Measurements from ENCODE around the gene PRKCH. TPM values are rescaled to one million over a fixed set of nuclear protein-coding genes. Genes with fewer than 3 reads are reported as not detected.

Gene PRKCH
- polyA plus RNA-seq, 3 donors, result 3.6 to 6.2 (median 5.4) TPM

- no peak overlapping the region for H3K9ac ChIP-seq (ENCODE audit: insufficient read depth, low read length, poor library complexity, severe bottlenecking)
- Mint-ChIP-seq H3K9me3 (no peaks in the 10 kb centered on the region), H3K36me3 (peaks cover 14 to 17% of the 10 kb centered on the region in 2 donors), H3K4me1 (peaks cover 25% of the 10 kb centered on the region), H3K4me3 (no peak overlapping the region), H3K27ac (no peak overlapping the region), H3K27me3 (ENCODE audit: low read depth in 3 of 3) (peaks cover under 1 to 3% (median 1%) of the 10 kb centered on the region in 3 donors)
- no peaks in the 10 kb centered on the region for H4K20me1 ChIP-seq (ENCODE audit: insufficient read depth, low read length)
- H2AFZ ChIP-seq (ENCODE audit: insufficient read depth, low read depth, low read length, poor library complexity, severe bottlenecking), result no peak overlapping the region
- no peak for TF ChIP-seq CTCF (IDR thresholded peaks at IDR 0.05)
- H3K36me3 ChIP-seq (replicated peaks in 1 of 2; ENCODE audit: control insufficient read depth in 1 of 2, insufficient read depth in 2 of 2, low read length in 2 of 2), result no peaks in the 10 kb centered on the region
- no peaks in the 10 kb centered on the region for H3K9me3 ChIP-seq (replicated peaks in 1 of 2; ENCODE audit: control insufficient read depth in 1 of 2, insufficient read depth in 1 of 2, low read length in 2 of 2)
- DNase-seq, result no peak
- no peak overlapping the region for H3K4me2 ChIP-seq (replicated peaks; ENCODE audit: extremely low read depth, low read length, poor library complexity, severe bottlenecking)
- H3K27me3 ChIP-seq (ENCODE audit: control insufficient read depth in 2 of 2, insufficient read depth in 2 of 2, low read length in 2 of 2), result no peaks in the 10 kb centered on the region
- no peak overlapping the region for H3K27ac ChIP-seq (ENCODE audit: low read depth in 1 of 2, low read length in 2 of 2)
- no peak overlapping the region for H3K4me3 ChIP-seq (replicated peaks in 1 of 3; ENCODE audit: low read depth in 2 of 3, low read length in 3 of 3)
- peaks cover 5 to 14% of the 10 kb centered on the region in 2 donors for H3K4me1 ChIP-seq (ENCODE audit: control insufficient read depth in 1 of 2, insufficient read depth in 2 of 2, low read length in 2 of 2)
- intact Hi-C loops (cut with micrococcal nuclease), result no loop called here
- H3K79me2 ChIP-seq (ENCODE audit: insufficient read depth, low read length), result peaks cover 3% of the 10 kb centered on the region
- 88% methylated on average over 4 of the region's 5 CpGs for WGBS (ENCODE audit: insufficient coverage)
Observed at GRCh38 chr14:61388976-61389576, 67.7 kb downstream of the PRKCH start.

- Histone ChIP-seq H3K4me1 (ENCODE audit: control insufficient read depth in 1 of 2, insufficient read depth in 2 of 2, low read length in 2 of 2) (peaks cover 5 to 14% of the 10 kb centered on the region in 2 donors), H3K4me3 (replicated peaks in 1 of 3; ENCODE audit: low read depth in 2 of 3, low read length in 3 of 3) (no peak overlapping the region), H3K4me2 (replicated peaks; ENCODE audit: extremely low read depth, low read length, poor library complexity, severe bottlenecking) (no peak overlapping the region), H3K79me2 (ENCODE audit: insufficient read depth, low read length) (no peaks in the 10 kb centered on the region), H3K9ac (ENCODE audit: insufficient read depth, low read length, poor library complexity, severe bottlenecking) (no peak overlapping the region), H2AFZ (ENCODE audit: insufficient read depth, low read depth, low read length, poor library complexity, severe bottlenecking) (no peak overlapping the region), H3K27ac (ENCODE audit: low read depth in 1 of 2, low read length in 2 of 2) (no peak overlapping the region), H4K20me1 (ENCODE audit: insufficient read depth, low read length) (no peaks in the 10 kb centered on the region), H3K9me3 (replicated peaks in 1 of 2; ENCODE audit: control insufficient read depth in 1 of 2, insufficient read depth in 1 of 2, low read length in 2 of 2) (no peaks in the 10 kb centered on the region), H3K36me3 (replicated peaks in 1 of 2; ENCODE audit: control insufficient read depth in 1 of 2, insufficient read depth in 2 of 2, low read length in 2 of 2) (no peaks in the 10 kb centered on the region), H3K27me3 (ENCODE audit: control insufficient read depth in 2 of 2, insufficient read depth in 2 of 2, low read length in 2 of 2) (no peaks in the 10 kb centered on the region)
- Mint-ChIP-seq H3K4me3 (no peak overlapping the region), H3K4me1 (peaks cover 25% of the 10 kb centered on the region), H3K27ac (no peak overlapping the region), H3K9me3 (no peaks in the 10 kb centered on the region), H3K36me3 (peaks cover 19 to 23% of the 10 kb centered on the region in 2 donors), H3K27me3 (ENCODE audit: low read depth in 3 of 3) (peaks cover 0 to 3% (median 1%) of the 10 kb centered on the region in 3 donors)
- intact Hi-C loops (cut with micrococcal nuclease), result no loop called here
- 83% methylated on average over 1 of the region's 3 CpGs for WGBS (ENCODE audit: insufficient coverage)
- DNase-seq, result no peak
- TF ChIP-seq CTCF (IDR thresholded peaks at IDR 0.05), result no peak
Observed at GRCh38 chr14:61391119-61391518, 69.7 kb downstream of the PRKCH start.

Data from CD14-positive monocyte (primary cell).